Measurements from ENCODE around the gene HOMER1.

GRCh38 chr5:79561525-79561893 is 47.6 kb upstream of the HOMER1 start:
- TF ChIP-seq CTCF (conservative IDR thresholded peaks at IDR 0.05; ENCODE audit: low read depth, low read length) (no peak), EZH2 (IDR thresholded peaks at IDR 0.05; ENCODE audit: low read length, unreplicated experiment) (no peak), EZH2phosphoT487 (IDR thresholded peaks at IDR 0.05; ENCODE audit: borderline replicate concordance, low read length) (no peak)
